ENCODE results near the gene NTN1. TPM values are rescaled to one million over a fixed set of nuclear protein-coding genes. Genes with fewer than 3 reads are reported as not detected.

Gene NTN1
- total RNA-seq, 1 experiment from 2014 or later, result 14.5 TPM

DNA sequence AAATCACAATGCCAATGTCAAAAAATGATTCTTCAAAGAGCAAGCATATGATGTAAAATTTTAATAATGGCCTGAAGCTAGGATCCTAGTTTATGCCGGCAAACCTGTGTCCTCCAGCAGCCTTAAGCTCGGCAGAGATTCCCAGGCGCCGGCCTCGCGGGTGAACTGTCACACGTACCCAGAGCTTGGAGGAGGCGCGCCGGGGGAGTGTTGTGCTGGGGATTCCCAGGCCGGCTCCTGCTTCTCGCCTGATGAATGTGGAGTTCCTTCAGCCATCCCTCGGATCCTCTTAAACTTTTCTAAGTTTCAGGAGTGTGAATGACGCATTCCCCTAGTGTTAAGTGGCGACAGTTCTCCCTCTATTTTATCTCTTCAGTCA, 19.1 kb upstream of the NTN1 start:
- Histone ChIP-seq H3K27me3 (ENCODE audit: control insufficient read depth, insufficient read depth, low read length) (no peaks in the 10 kb centered on the region; the same call in 1 of the 2 replicates), H3K36me3 (ENCODE audit: control insufficient read depth, insufficient read depth, low read length) (no peaks in the 10 kb centered on the region), H3K9me3 (ENCODE audit: control insufficient read depth, insufficient read depth, low read depth, low read length) (no peaks in the 10 kb centered on the region), H3K27ac (ENCODE audit: low read length) (no peak overlapping the region), H3K4me1 (ENCODE audit: control insufficient read depth, insufficient read depth, low read length) (no peaks in the 10 kb centered on the region), H3K4me3 (ENCODE audit: low read depth in 2 of 2, low read length in 2 of 2) (no peak overlapping the region)
- no TSS peak for BruUV-seq (replicated peaks)
- POLR2A ChIA-PET, result no interaction called here
- TF ChIP-seq TCF7L2 (IDR thresholded peaks at IDR 0.05; ENCODE audit: low read depth, low read length) (no peak), SIN3A (IDR thresholded peaks at IDR 0.05; ENCODE audit: borderline replicate concordance, insufficient read depth, low read depth, low read length) (no peak), POLR2AphosphoS5 (IDR thresholded peaks at IDR 0.05; ENCODE audit: low read depth, low read length) (no peak)
- TF ChIP-seq, protein P1, sequence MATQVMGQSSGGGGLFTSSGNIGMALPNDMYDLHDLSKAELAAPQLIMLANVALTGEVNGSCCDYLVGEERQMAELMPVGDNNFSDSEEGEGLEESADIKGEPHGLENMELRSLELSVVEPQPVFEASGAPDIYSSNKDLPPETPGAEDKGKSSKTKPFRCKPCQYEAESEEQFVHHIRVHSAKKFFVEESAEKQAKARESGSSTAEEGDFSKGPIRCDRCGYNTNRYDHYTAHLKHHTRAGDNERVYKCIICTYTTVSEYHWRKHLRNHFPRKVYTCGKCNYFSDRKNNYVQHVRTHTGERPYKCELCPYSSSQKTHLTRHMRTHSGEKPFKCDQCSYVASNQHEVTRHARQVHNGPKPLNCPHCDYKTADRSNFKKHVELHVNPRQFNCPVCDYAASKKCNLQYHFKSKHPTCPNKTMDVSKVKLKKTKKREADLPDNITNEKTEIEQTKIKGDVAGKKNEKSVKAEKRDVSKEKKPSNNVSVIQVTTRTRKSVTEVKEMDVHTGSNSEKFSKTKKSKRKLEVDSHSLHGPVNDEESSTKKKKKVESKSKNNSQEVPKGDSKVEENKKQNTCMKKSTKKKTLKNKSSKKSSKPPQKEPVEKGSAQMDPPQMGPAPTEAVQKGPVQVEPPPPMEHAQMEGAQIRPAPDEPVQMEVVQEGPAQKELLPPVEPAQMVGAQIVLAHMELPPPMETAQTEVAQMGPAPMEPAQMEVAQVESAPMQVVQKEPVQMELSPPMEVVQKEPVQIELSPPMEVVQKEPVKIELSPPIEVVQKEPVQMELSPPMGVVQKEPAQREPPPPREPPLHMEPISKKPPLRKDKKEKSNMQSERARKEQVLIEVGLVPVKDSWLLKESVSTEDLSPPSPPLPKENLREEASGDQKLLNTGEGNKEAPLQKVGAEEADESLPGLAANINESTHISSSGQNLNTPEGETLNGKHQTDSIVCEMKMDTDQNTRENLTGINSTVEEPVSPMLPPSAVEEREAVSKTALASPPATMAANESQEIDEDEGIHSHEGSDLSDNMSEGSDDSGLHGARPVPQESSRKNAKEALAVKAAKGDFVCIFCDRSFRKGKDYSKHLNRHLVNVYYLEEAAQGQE (IDR thresholded peaks at IDR 0.05; ENCODE audit: insufficient read depth in 1 of 2, low read depth in 2 of 2, low read length in 1 of 2), result no peak
- TF ChIP-seq, protein P2, sequence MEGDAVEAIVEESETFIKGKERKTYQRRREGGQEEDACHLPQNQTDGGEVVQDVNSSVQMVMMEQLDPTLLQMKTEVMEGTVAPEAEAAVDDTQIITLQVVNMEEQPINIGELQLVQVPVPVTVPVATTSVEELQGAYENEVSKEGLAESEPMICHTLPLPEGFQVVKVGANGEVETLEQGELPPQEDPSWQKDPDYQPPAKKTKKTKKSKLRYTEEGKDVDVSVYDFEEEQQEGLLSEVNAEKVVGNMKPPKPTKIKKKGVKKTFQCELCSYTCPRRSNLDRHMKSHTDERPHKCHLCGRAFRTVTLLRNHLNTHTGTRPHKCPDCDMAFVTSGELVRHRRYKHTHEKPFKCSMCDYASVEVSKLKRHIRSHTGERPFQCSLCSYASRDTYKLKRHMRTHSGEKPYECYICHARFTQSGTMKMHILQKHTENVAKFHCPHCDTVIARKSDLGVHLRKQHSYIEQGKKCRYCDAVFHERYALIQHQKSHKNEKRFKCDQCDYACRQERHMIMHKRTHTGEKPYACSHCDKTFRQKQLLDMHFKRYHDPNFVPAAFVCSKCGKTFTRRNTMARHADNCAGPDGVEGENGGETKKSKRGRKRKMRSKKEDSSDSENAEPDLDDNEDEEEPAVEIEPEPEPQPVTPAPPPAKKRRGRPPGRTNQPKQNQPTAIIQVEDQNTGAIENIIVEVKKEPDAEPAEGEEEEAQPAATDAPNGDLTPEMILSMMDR (IDR thresholded peaks at IDR 0.05), result no peak
- in situ Hi-C loops (cut with HindIII; ENCODE audit: low pct_unique_long_range_greater_than_20kb, low sequenced_read_pairs), result no loop called here
- intact Hi-C loops (cut with micrococcal nuclease; ENCODE audit: unreplicated experiment), result no loop called here
- CTCF ChIA-PET, result no interaction called here
- ATAC-seq, result no peak
- DNase-seq (ENCODE audit: low read depth, low spot score), result no peak

GRCh38 chr17:9002606-9003354, 18.5 kb upstream of the NTN1 start:
- no peak overlapping the region for H3K27ac ChIP-seq (ENCODE audit: low read length)
- H3K27me3 ChIP-seq (ENCODE audit: control insufficient read depth, insufficient read depth, low read length), result no peaks in the 10 kb centered on the region; the same call in 1 of the 2 replicates
- DNase-seq (ENCODE audit: low read depth, low spot score) (no peak), ATAC-seq (peak; percentile 86)
- peak overlapping the region; percentile 23 to 29; a peak in 3 of 4 replicates for H3K4me3 ChIP-seq (ENCODE audit: low read depth in 2 of 2, low read length in 2 of 2)
- intact Hi-C loops (cut with micrococcal nuclease; ENCODE audit: unreplicated experiment), result no loop called here
- H3K36me3 ChIP-seq (ENCODE audit: control insufficient read depth, insufficient read depth, low read length), result no peaks in the 10 kb centered on the region
- no peaks in the 10 kb centered on the region for H3K9me3 ChIP-seq (ENCODE audit: control insufficient read depth, insufficient read depth, low read depth, low read length)
- POLR2A ChIA-PET, result no interaction called here
- TF ChIP-seq, protein P2 (IDR thresholded peaks at IDR 0.05), result peak; percentile 73
- no peak for TF ChIP-seq SIN3A (IDR thresholded peaks at IDR 0.05; ENCODE audit: borderline replicate concordance, insufficient read depth, low read depth, low read length)
- CTCF ChIA-PET, result no interaction called here
- H3K4me1 ChIP-seq (ENCODE audit: control insufficient read depth, insufficient read depth, low read length), result no peaks in the 10 kb centered on the region
- in situ Hi-C loops (cut with HindIII; ENCODE audit: low pct_unique_long_range_greater_than_20kb, low sequenced_read_pairs), result no loop called here
- BruUV-seq (replicated peaks), result no TSS peak
